Hematopoietic multipotent progenitor cell treated with erythropoietin and hydrocortisone succinate and interleukin-3 and kit ligand, for 15 days (in vitro differentiated cells): Measurements from ENCODE around the gene FRMD3.

Source experiments
- DNase-seq: peaks from one replicate; pipeline ENCODE4 v3.0.0-alpha.2; 2015; ENCODE audit warnings: low spot score

Gene FRMD3

GRCh38 chr9:83283528-83283927 lies 254.7 kb downstream of the FRMD3 start:
- DNase-seq: no peak

GRCh38 chr9:83281306-83282255 lies 256.6 kb downstream of the FRMD3 start:
- no peak for DNase-seq

GRCh38 chr9:83280790-83281189 lies 257.4 kb downstream of the FRMD3 start:
- DNase-seq: no peak

- DNase-seq: no peak
Measured at GRCh38 chr9:83280268-83280667, 257.9 kb downstream of the FRMD3 start.

GRCh38 chr9:83274787-83275186 lies 263.4 kb downstream of the FRMD3 start:
- DNase-seq: no peak

GRCh38 chr9:83271665-83272071 lies 266.5 kb downstream of the FRMD3 start:
- DNase-seq: no peak

- no peak for DNase-seq
Measured at GRCh38 chr9:83270116-83270515, 268.1 kb downstream of the FRMD3 start.

- DNase-seq: no peak
Measured at GRCh38 chr9:83267741-83268140, 270.5 kb downstream of the FRMD3 start.

- no peak for DNase-seq
Measured at GRCh38 chr9:83266666-83267496, 271.3 kb downstream of the FRMD3 start.

- DNase-seq: no peak
Measured at GRCh38 chr9:83266331-83266665, 271.9 kb downstream of the FRMD3 start.

- no peak for DNase-seq
Measured at GRCh38 chr9:83264315-83264714, 273.9 kb downstream of the FRMD3 start.

GRCh38 chr9:83259558-83259957 lies 278.6 kb downstream of the FRMD3 start:
- DNase-seq: no peak

GRCh38 chr9:83257937-83258891 lies 280.0 kb downstream of the FRMD3 start:
- DNase-seq: no peak

- no peak for DNase-seq
Measured at GRCh38 chr9:83247732-83248131, 290.5 kb downstream of the FRMD3 start.

- no peak for DNase-seq
Measured at GRCh38 chr9:83245979-83246659, 292.1 kb downstream of the FRMD3 start.

GRCh38 chr9:83242066-83242465 lies 296.1 kb downstream of the FRMD3 start:
- DNase-seq: no peak

- no peak for DNase-seq
Measured at GRCh38 chr9:83240671-83241070, 297.5 kb downstream of the FRMD3 start.

GRCh38 chr9:83239747-83240146 lies 298.5 kb downstream of the FRMD3 start:
- no peak for DNase-seq

- DNase-seq: no peak
Measured at GRCh38 chr9:83238871-83239640, 299.1 kb downstream of the FRMD3 start.

- DNase-seq: no peak
Measured at GRCh38 chr9:83236029-83236696, 302.0 kb downstream of the FRMD3 start.
